ENCODE results near the gene PSTPIP2.
A peak's percentile ranks its signal among the peaks of the same experiment; 100 is the strongest.
"Not testable (repeated sequence)": the region's sequence is repeated elsewhere in the genome, so short reads cannot be mapped to it uniquely, and the experiment has no call there.

PSTPIP2 gene

DNA sequence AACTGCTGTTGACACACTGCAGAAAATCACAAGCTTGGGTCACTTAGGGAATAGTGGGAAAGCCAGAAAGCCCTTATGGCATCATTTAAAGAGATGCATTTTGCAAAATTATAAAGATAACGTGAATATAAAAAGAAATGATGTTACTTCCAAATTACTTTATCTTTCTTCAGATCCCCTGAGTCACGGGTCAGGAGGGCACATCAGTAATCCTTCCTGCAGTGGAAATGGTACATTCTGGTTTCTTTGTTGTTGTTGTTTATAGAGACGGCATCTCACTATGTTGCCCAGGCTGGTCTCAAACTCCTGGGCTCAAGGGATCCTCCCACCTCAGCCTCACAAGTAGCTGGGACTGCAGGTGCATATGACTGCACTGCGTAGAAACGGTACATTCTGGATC, 95.1 kb downstream of the PSTPIP2 start:
- DNase-seq: no peak

DNA sequence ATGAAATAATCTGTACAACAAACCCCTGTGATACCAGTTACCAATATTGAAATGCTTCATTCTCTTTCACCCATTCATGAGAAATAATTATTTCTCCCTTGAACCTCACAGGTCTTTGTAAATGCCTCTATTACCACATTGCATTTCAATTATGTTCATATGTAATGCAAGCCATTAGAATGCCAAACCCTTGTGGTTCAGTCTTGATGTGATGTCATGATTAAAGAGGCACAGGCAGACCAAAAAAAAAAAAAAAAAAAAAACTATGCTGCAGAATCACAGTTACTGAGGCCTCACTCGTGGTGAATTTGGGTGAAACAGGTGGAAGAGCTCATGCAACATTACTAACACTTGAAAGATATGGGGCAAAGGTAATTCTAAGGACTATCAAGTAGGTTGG, 95.5 kb downstream of the PSTPIP2 start:
- DNase-seq: no peak

DNA sequence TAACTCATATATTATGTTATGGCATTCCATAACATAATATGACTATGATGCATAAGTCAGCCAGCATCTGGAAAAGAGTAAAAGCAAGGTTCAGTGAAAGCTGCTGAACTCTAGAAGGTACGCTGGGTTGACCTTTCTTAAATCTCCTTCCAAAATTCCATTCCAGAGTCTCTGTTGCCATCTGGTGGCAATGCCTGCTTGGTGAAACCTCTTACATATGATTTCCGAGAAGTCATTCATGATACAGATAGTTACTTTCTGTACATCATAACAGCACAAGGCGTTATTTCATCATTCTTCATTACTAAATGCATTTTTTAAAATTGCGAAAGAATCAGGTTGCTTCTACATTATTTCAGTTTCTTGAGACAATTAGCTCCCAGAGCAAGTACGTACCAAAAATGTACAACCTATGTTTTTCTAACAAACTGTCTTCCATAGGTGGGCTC, 97.9 kb downstream of the PSTPIP2 start:
- peak; percentile 59 for DNase-seq

DNA sequence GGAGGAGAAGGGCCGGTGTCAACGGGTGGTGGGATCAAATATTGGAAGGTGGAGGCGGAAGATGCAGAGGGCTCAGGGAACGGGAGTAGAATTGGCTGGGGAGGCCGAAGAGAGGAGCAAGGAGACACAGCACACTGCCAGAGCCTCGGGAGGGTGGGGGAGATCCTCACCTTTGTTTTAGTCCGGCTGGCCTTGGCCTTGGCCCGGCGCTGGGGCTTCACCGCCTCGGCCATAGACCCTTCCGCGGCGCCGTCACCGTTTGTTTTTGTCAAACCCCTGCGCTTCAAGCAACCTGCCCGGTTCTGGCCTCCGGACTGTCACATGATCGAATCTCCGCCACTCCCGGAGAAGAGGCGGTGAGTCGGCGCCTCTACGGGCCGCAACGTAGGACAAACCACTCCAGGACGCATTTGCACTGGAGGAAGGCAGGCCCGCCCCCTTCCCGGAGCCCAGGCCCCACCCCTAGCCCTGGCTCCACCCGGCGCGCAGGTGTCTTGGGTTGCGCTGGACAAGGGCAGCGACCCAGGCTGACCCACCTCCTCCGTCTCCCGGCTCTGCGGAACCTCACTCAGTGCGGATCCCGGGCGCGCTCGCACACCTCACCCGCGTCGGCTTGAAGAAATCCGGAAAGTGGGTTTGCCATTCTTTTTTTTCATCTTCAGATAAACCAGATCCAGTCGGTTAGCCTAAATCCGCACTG, 104.9 kb downstream of the PSTPIP2 start, which contains the start of gene EPG5:
Gene EPG5, minus strand, starts transcription at position 323 of the 700 bp plus-strand sequence. Its CDS starts 90 bp downstream, at position 233.
- peak; percentile 88 for DNase-seq

DNA sequence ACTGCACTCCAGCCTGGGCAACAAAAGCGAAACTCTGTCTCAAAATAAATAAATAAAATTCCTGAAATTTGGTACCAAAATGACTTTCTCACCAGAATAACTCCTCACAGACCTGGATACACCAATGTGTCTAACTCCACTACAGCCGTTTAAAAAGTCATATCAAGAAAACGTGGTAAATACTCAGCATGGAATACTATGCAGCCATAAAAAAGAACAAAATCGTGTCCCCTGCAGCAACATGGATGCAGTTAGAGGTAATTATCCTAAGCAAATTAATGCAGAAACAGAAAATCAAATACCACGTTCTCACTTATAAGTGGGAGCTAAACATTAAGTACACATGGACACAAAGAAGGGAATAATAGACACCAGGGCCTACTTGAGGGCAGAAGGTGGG, 107.1 kb downstream of the PSTPIP2 start:
- DNase-seq: not testable (repeated sequence)

DNA sequence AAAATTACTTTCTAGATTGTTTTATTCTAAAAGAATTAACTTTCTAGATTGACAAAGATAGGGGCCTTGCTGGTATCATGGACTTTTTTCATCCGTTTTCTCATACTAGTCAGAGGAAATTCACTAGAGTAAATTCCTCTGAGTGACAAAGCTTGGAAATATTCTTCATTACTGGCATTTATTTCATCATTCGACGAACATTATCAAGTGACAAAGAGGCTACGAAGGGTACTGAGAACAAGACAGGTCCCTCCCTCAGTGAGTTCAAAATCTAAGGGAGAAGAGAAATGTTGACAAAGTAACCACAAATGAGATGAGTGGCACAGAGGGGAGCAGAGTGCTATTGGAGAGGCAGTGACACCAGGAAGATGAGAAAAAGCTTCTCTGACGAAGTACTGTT, 109.2 kb downstream of the PSTPIP2 start:
- no peak for DNase-seq

DNA sequence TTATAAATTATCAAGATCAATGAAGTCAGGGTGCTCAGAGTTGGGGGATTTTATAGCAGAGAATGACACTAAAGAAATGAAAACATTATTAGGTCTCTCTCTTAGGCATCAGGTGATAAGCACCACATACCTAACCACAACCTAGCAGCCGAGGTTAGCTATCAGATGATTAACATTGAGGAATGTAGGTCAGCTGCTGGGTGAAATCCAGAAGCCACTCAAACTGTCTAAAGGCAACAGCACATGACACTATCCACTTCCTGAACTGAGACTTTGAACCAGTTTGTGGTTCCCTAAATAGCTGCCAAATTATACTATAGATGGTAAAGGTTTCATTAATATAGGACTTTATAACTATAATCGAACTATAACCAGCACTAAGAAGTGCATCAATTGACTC, 109.6 kb downstream of the PSTPIP2 start:
- DNase-seq: peak; percentile 11

DNA sequence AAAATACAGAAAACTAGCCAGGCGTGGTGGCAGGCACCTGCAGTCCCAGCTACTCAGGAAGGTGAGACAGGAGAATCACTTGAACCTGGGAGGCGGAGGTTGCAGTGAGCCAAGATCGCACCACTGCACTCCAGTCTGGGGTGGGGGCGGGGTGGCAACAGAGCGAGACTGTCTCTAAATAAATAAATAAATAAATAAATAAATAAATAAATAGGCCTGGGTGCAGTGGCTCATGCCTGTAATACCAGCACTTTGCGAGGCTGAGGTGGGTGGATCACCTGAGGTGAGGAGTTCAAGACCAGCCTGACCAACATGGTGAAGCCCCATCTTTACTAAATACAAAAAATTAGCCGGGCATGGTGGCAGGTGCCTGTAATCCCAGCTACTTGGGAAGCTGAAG, 112.6 kb downstream of the PSTPIP2 start:
- DNase-seq: not testable (repeated sequence)

DNA sequence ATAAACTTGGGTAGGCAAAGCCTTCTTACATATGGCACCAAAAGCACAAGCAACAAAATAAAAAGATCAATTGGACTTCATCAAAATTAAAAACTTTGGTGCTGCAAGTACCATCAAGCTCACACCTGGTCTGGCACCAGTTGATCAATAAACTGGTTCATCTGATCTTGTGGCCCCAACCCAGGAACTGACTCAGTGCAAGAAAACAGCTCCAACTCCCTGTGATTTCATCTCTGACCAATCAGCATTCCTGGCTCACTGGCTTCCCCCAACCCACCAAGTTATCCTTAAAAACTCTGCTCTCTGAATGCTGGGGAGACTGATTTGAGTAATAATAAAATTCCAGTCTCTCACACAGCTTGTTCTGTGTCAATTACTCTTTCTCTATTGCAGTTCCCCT, 113.3 kb downstream of the PSTPIP2 start:
- DNase-seq: no peak

DNA sequence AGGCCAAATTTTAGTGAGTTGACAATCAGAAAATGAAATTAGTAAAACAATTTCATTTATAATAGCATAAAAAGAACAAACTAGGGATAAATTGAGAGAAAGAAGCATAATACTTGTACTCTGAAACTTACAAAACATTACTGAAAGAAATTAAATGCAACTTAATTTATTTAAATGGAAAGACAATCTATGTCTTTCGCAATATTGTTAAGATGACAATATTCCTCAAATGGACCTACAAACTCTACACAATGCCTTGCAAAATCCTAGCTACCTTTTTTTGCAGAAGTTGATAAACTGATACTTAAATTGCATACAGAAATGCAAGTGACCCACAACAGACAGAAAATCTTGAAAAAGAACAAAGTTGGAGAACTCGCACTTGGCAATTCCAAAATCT, 114.0 kb downstream of the PSTPIP2 start:
- no peak for DNase-seq

DNA sequence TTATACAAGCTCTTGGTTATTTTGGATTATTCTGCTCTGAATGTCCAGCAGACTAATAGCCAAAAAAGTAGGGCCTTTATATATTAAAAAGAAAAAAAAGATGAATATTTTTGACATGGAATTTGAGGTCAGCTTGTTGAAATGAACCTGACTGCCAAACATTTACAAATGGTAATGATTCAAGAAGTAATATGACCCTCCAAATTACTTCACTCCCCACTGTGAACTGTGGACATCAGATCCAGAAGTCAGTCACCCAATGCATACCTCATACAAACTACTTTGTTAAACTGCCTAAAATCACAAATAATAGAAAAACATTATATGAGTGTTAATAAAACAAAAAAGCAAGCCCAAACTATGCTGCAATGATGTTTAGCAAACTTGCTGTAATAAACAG, 115.0 kb downstream of the PSTPIP2 start:
- no peak for DNase-seq

DNA sequence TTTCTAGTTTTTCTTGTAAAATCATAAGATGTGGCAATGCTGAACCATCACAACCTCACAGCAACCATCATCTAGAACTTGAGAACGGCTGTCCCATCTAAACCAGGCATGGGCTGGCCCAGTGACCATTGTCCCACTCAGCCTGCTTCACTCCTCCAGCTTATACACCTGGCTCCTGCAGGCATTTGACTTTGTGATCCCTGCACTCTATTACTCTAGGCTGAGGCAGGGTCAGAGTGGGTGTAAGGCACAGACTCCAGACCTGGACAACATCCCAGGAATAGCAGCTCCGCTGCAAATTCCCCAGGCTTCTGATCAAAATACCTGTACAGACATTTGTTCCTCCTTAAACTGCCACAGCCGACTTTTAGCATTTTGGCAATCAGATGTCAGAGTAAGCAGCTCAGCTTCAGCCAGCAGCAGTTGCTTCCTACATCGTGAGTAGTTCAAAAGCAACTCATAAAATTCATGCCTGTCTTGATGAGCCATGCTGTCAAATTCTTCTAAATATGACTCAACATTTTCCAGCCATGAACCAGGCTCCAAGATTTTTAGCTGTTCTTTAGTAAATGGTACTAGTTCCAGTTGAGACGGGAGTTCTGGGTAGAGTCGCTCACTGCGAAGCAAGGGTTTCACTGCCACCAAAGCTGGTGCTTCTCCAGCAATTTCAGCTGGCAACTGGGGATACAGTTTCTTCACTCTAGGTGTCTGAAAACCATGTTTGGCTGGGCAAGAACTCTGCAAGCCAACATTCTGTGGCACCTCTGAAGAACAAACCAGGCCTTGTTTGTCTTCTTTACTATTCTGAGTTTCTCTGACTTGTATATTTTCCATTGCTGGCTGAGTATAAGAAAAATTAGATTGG, 117.8 kb downstream of the PSTPIP2 start:
- no peak for DNase-seq

DNA sequence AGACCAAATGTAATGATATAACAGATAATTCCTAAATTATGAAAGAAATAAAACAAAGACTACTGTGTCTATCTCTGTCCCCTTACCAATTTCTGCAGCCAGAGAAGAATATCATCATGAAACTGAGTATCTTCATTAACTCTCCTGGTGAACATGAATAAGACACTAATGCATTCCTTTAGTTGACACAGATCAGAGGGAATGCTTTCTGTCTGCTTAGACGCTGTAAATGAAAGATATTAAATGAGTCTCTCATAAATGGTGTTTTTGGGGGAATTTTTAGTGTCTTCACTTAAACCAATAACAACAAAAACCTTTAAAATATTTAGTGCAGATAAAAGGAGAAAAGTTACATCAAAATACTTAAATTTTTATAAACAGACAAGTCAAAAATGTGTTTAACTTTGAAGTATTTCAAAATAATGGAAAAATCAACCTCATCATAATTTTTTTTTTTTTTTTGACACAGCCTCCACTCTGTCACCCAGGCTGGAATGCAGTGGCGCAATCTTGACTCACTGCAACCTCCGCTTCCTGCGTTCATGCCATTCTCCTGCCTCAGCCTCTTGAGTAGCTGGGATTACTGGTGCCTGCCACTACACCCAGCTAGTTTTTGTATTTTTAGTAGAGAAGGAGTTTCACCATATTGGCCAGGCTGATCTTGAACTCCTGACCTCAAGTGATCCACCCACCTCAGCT, 120.9 kb downstream of the PSTPIP2 start:
- no peak for DNase-seq

DNA sequence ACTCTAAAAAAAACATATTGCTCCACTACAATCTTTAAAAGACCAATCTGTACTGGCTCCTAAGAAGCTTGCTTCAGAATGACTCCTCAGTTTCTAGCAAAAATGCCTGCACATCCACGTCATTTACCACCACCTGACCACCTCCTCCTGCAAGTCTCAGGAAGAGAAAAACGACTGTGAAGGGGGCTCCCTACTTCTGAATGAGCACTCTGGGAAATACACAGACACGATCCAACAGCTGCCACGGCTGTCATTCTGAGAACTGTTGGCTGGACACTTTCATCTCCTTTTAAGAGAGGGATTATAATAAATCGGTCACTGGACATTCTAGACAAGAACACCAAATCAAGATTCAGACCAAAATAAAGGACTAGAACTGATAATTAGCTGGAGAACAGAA, 126.4 kb downstream of the PSTPIP2 start:
- no peak for DNase-seq

DNA sequence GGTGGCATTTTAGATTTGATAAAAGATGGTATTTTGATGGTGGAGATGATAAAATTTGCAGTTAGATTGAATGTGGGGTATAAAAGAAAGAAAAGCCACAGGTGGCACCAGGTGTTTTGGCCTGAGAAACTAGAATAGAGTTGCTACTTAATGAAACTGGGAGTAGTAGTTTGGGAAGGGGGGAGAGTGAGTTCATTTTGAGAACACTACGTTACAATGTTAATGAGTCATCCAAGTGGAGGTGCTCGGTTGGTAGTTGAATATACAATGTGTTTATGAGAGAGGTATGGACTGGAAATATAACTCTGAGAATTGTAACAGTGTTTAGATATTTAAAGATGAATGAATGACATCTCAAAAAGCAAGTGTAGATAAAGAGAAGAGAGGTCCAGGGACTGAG, 131.3 kb downstream of the PSTPIP2 start:
- no peak for DNase-seq

DNA sequence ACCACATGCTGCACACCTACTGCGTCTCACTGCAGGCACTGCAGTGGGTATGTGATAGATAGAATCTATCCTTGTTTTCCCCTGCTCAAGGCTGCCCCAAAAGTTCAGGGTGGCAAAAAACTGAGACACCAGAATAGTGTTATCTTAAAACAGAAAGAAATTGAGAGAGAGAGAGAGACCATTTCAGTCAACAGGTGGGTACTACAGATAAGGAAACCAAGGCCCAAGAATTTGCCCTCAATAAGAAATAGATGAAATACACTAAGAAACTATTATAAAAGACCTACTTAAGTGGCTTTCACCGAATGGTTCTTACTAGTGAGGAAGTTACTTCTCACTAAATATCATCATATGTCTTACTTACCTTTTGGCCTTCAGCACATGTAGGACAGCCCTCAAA, 132.8 kb downstream of the PSTPIP2 start:
- no peak for DNase-seq

DNA sequence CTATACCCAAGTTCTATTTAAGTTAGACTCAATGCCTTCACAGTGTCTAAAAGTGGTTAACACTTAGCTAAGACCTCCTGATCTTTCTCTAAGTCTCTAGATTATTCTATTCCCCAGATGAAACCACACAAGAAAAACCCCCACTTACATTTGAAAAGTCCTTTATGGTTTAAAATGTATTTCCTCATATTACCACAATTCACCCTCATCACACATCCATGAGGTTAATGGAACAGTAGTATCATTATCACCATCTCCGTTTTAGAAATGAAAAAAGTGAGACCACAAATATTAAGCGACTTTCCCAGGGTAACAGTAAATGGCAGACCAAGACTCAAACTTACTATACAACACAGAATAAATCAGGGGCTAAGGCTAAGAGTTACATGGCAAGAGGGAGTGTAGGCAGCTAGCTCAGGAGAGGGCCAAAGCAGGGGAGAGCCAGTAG, 133.5 kb downstream of the PSTPIP2 start:
- DNase-seq: no peak

DNA sequence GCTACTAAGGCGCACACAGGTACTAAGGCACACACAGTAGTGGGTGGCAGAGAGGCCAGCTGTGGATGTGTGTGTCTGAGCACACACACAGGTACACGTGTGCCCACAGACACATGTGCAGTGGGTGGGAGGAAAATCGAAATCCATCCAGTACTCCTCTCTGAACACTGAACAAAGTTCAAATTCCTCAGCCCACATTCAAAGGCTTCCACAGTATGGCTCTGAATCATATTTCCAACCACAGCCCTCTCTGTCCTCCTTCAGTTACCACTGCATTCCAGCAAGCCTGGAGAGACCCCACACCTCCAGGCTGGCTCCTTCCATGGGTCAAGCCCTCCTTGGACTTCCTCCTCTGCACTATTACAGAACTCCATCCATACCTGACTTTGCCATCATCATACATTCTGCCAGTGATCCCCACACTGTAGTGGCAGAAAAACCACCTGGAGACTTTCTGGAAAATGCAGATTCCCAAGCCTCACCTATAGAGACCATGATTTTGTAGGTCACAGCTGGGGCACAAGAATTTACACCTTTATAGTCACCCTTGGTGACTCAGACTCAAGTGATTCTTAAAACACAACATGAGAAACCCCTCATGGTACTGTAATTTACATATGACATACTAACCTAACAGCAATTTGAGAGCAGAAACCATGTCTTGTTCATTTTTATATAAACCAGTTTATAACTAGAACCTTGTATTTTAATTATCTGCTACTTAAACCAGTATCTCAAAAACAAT, 136.3 kb downstream of the PSTPIP2 start:
- DNase-seq: no peak

Measured in activated gamma-delta T cell treated with Interleukin-2 at 50 U/mL for 16 hours (primary cell).